ENCODE results near the gene SHOC2. TPM values are rescaled to one million over a fixed set of nuclear protein-coding genes. Genes with fewer than 3 reads are reported as not detected.

SHOC2 gene
- total and polyA plus RNA-seq, 2 experiments from 2014 or later: 23.3 to 33.3 TPM

DNA sequence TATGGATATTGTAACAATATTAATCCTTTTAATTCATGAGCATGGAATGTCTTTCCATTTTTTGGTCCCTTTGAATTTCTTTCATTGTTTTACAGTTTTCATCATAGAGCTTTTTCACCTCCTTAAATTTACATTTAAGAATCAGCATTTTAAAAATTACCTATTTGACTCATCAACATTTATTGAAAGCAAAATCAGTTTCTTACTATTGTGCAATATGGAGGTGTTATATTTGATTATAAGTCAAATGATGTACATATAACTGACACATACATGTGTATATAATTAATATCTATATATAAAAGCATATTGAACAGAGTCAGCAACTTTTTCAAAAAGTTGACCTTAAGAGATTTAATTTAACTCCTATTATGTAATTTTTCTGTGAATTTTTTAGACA is 52.2 kb downstream of the SHOC2 start:
- H3K4me2 ChIP-seq: no peak overlapping the region
- Mint-ChIP-seq H3K27ac (no peak overlapping the region), H3K9me3 (no peaks in the 10 kb centered on the region), H3K36me3 (ENCODE audit: low read depth) (no peaks in the 10 kb centered on the region; the same call in 2 of the 3 replicates), H3K27me3 (ENCODE audit: insufficient read depth, low read depth, poor library complexity) (peaks cover 2% of the 10 kb centered on the region), H3K4me1 (peaks cover 15% of the 10 kb centered on the region; the same call in 2 of the 3 replicates), H3K4me3 (no peak overlapping the region)
- H3F3A ChIP-seq (replicated peaks; ENCODE audit: low read depth): no peaks in the 10 kb centered on the region
- DNase-seq (ENCODE audit: low spot score) (no peak), ATAC-seq (no peak)
- H3K79me2 ChIP-seq (replicated peaks; ENCODE audit: insufficient read depth): peaks cover 97% of the 10 kb centered on the region
- no peak overlapping the region for H2AFZ ChIP-seq
- H3K27me3 ChIP-seq (ENCODE audit: insufficient read depth): no peaks in the 10 kb centered on the region
- peaks cover 8% of the 10 kb centered on the region; the same call in 1 of the 2 replicates for H4K20me1 ChIP-seq (replicated peaks; ENCODE audit: insufficient read depth)
- no peak overlapping the region for H3K4me3 ChIP-seq
- TF ChIP-seq ZNF331 (CRISPR knock-in tag; IDR thresholded peaks at IDR 0.05; ENCODE audit: low read depth) (no peak), CREB1 (CRISPR knock-in tag; IDR thresholded peaks at IDR 0.05; ENCODE audit: low read depth) (no peak), EZH2 (IDR thresholded peaks at IDR 0.05; ENCODE audit: low read depth, unreplicated experiment) (no peak), POLR2AphosphoS5 (IDR thresholded peaks at IDR 0.05; ENCODE audit: low read depth) (no peak), STAT1 (IDR thresholded peaks at IDR 0.05; ENCODE audit: unreplicated experiment) (no peak), JUNB (IDR thresholded peaks at IDR 0.05; ENCODE audit: unreplicated experiment) (no peak), NANOG (IDR thresholded peaks at IDR 0.05; ENCODE audit: borderline replicate concordance) (no peak), ZNF114 (CRISPR knock-in tag; IDR thresholded peaks at IDR 0.05) (no peak)
- TF ChIP-seq, protein P1, sequence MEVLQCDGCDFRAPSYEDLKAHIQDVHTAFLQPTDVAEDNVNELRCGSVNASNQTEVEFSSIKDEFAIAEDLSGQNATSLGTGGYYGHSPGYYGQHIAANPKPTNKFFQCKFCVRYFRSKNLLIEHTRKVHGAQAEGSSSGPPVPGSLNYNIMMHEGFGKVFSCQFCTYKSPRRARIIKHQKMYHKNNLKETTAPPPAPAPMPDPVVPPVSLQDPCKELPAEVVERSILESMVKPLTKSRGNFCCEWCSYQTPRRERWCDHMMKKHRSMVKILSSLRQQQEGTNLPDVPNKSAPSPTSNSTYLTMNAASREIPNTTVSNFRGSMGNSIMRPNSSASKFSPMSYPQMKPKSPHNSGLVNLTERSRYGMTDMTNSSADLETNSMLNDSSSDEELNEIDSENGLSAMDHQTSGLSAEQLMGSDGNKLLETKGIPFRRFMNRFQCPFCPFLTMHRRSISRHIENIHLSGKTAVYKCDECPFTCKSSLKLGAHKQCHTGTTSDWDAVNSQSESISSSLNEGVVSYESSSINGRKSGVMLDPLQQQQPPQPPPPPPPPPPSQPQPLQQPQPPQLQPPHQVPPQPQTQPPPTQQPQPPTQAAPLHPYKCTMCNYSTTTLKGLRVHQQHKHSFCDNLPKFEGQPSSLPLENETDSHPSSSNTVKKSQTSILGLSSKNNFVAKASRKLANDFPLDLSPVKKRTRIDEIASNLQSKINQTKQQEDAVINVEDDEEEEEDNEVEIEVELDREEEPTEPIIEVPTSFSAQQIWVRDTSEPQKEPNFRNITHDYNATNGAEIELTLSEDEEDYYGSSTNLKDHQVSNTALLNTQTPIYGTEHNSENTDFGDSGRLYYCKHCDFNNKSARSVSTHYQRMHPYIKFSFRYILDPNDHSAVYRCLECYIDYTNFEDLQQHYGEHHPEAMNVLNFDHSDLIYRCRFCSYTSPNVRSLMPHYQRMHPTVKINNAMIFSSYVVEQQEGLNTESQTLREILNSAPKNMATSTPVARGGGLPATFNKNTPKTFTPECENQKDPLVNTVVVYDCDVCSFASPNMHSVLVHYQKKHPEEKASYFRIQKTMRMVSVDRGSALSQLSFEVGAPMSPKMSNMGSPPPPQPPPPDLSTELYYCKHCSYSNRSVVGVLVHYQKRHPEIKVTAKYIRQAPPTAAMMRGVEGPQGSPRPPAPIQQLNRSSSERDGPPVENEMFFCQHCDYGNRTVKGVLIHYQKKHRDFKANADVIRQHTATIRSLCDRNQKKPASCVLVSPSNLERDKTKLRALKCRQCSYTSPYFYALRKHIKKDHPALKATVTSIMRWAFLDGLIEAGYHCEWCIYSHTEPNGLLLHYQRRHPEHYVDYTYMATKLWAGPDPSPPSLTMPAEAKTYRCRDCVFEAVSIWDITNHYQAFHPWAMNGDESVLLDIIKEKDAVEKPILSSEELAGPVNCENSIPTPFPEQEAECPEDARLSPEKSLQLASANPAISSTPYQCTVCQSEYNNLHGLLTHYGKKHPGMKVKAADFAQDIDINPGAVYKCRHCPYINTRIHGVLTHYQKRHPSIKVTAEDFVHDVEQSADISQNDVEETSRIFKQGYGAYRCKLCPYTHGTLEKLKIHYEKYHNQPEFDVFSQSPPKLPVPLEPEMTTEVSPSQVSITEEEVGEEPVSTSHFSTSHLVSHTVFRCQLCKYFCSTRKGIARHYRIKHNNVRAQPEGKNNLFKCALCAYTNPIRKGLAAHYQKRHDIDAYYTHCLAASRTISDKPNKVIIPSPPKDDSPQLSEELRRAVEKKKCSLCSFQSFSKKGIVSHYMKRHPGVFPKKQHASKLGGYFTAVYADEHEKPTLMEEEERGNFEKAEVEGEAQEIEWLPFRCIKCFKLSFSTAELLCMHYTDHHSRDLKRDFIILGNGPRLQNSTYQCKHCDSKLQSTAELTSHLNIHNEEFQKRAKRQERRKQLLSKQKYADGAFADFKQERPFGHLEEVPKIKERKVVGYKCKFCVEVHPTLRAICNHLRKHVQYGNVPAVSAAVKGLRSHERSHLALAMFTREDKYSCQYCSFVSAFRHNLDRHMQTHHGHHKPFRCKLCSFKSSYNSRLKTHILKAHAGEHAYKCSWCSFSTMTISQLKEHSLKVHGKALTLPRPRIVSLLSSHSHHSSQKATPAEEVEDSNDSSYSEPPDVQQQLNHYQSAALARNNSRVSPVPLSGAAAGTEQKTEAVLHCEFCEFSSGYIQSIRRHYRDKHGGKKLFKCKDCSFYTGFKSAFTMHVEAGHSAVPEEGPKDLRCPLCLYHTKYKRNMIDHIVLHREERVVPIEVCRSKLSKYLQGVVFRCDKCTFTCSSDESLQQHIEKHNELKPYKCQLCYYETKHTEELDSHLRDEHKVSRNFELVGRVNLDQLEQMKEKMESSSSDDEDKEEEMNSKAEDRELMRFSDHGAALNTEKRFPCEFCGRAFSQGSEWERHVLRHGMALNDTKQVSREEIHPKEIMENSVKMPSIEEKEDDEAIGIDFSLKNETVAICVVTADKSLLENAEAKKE (CRISPR knock-in tag; IDR thresholded peaks at IDR 0.05): no peak
- TF ChIP-seq, protein P2, sequence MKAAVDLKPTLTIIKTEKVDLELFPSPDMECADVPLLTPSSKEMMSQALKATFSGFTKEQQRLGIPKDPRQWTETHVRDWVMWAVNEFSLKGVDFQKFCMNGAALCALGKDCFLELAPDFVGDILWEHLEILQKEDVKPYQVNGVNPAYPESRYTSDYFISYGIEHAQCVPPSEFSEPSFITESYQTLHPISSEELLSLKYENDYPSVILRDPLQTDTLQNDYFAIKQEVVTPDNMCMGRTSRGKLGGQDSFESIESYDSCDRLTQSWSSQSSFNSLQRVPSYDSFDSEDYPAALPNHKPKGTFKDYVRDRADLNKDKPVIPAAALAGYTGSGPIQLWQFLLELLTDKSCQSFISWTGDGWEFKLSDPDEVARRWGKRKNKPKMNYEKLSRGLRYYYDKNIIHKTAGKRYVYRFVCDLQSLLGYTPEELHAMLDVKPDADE (IDR thresholded peaks at IDR 0.05): no peak
- TF ChIP-seq, protein P3, sequence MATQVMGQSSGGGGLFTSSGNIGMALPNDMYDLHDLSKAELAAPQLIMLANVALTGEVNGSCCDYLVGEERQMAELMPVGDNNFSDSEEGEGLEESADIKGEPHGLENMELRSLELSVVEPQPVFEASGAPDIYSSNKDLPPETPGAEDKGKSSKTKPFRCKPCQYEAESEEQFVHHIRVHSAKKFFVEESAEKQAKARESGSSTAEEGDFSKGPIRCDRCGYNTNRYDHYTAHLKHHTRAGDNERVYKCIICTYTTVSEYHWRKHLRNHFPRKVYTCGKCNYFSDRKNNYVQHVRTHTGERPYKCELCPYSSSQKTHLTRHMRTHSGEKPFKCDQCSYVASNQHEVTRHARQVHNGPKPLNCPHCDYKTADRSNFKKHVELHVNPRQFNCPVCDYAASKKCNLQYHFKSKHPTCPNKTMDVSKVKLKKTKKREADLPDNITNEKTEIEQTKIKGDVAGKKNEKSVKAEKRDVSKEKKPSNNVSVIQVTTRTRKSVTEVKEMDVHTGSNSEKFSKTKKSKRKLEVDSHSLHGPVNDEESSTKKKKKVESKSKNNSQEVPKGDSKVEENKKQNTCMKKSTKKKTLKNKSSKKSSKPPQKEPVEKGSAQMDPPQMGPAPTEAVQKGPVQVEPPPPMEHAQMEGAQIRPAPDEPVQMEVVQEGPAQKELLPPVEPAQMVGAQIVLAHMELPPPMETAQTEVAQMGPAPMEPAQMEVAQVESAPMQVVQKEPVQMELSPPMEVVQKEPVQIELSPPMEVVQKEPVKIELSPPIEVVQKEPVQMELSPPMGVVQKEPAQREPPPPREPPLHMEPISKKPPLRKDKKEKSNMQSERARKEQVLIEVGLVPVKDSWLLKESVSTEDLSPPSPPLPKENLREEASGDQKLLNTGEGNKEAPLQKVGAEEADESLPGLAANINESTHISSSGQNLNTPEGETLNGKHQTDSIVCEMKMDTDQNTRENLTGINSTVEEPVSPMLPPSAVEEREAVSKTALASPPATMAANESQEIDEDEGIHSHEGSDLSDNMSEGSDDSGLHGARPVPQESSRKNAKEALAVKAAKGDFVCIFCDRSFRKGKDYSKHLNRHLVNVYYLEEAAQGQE (IDR thresholded peaks at IDR 0.05; ENCODE audit: unreplicated experiment): no peak
- no peaks in the 10 kb centered on the region for H3K36me3 ChIP-seq (ENCODE audit: insufficient read depth)
- no peaks in the 10 kb centered on the region for H3K9me2 ChIP-seq (ENCODE audit: insufficient read depth)
- H3K27ac ChIP-seq (ENCODE audit: low read depth): no peak overlapping the region
- H3K4me1 ChIP-seq (ENCODE audit: insufficient read depth): peaks cover 9% of the 10 kb centered on the region
